ENCODE measurements around the gene ANKS1A.

ANKS1A gene

DNA sequence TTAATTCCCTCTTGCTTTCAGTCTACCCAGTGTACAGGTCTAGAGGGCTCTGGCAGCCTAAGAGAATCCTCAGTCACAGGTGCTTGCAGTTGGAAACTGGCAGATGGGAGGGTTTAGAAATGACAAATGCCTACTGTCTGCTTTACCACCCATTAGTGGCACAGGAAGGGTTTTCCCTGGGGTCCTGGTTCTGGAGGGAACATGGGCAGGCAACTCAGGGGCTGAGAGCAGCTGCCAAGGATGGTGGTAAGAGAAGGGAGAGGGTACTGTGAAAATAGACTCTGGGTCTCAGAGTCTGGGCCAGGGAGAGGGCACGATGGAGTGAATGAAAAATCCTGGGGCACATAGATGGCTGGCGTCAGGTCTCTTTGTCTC, 148.6 kb downstream of the ANKS1A start:
- DNase-seq (ENCODE audit: low read depth, low spot score) = no peak

DNA sequence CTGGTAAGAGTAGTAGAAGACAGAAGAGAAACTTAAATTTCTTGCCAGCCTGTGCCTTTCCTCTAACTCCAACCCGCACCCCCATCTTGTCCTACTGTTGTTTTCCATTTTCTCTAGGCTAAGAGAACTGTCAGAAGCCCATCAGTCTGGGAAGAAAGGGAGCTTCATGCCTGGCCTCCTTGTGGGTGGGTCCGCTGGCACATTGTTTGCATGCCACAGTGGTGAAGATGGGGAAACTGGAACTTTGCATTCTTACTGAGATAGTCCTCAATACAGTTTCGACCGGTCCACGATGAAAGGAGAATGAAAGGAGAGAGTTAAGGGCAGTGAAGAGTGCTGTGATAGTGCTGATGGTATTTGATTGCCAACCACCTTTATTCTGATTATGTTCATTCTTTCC, 149.0 kb downstream of the ANKS1A start:
- DNase-seq (ENCODE audit: low read depth, low spot score) = no peak

DNA sequence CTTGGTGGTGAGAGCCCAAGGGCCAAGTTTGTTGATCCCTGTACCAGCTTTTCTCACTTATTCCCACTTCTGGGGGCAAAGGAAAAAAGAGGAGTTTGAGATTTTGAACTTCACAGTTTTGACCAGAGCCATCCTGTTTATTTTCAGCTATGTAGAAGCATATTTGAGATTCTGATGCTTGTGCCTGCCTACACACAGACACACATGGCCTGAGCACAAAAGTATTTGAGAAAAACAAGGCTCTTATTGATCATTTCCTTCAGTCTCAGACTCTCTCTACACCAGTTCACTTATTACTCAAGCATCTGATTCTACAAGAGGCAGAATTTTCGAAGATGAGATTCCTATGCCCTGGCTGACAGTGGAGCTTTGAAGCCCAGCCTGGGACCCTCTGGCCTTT, 151.3 kb downstream of the ANKS1A start:
- no peak for DNase-seq (ENCODE audit: low read depth, low spot score)

DNA sequence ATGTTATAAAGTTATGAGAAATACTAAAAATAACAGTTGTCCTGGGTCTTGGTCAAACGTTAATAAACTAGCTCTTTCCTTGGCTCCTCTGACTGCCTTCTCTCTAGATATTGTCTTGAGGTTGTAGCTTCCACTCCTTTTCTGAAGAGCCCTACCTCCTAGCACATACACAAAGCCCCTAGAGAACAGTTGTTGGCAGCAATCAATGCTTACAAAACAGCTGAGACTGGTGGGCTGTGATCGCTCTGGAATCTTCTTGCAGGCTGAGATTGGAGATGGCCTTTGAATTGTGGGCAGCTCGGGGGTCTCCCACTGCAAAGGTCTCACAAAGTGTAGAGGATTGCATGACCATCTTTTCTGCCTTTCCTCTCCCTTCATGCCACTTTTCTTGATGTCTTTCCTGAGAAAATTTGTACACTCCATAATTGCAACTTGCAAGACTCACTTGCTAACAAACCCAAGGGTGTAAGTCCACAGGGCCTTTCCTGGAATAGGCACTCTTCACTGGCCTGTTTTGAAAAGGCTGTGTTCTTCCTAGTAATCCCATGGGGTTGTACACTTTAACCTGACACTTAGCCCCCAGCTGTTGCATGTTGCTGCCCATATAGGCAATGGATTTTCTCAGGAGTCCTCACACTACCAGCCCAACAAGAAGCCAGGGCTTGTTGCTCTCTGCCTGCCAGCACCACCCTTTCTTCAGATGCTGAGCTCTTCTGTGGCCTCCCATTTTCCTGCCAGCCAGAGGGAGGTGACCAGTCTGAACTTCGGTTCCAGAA, 152.2 kb downstream of the ANKS1A start:
- DNase-seq (ENCODE audit: low read depth, low spot score) = no peak

DNA sequence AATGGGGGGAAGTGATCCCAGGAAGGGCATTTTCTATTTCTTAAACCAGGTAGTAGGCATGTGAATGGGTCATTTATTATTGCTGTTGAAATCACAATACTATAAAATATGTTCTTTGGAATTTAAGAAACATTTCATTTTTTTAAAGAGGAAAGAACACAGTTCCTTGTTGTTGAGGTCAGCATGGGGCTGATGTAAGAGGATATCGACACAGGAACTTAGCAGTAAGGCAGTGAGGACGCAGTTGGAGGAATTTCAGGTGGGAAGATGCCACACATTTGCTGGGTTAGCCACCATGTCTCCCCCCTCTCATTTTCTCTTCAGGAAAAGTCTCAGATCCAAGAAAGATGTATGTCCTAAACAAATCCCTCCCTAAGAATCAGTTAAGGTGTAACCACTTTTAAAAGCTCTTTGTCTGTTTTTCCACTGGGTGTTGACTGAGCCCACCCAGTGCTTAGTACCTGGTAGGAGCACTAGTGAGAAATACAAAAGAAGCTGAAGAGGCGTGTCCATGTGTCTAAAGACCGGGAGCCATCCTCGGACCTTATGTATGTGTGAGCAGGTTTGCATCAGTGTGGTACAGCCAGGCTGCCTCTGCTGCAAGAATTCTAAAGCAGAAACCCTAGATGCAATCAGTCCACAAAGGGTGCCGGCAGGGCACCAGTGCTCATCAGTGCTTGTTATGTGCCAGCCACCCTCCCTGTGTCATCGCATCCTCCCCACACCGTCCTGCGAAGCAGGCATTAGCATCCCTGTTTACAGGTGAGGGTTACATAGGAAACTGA, 153.2 kb downstream of the ANKS1A start:
- no peak for DNase-seq (ENCODE audit: low read depth, low spot score)

DNA sequence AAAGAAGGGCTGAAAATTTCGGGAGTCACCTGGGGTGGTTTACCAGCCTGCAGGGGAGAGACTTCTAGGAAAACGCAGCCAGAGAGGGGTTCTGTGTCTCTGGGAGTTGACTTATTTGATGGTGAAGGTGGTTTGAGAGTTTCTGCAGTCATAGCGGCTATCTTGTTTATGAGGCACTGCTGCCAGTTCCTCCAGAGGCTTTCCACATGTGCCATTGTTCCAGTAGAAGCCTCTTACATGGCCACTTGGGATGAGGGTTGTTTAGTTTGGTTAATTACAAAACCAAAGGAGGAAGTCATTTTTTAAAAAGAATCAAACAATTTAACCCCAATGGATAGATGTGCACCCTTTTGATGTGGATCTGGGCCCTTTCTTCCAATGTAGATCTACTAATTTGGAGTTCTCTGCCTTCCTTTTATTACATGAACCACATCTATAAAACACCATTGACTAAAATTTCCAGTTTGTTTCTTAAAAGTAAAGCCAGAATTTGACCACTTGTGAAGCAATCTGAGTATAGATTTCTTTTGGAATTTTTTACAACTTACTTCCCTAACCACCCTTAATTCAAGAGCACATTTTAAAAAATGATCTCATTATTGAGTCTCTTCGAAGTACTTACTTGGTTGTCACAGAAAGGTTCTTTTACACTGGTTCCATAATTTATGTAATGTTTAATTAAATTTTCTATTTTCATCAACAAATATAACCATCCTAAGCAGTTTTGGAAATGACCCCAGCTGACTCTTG, 154.5 kb downstream of the ANKS1A start:
- no peak for DNase-seq (ENCODE audit: low read depth, low spot score)

DNA sequence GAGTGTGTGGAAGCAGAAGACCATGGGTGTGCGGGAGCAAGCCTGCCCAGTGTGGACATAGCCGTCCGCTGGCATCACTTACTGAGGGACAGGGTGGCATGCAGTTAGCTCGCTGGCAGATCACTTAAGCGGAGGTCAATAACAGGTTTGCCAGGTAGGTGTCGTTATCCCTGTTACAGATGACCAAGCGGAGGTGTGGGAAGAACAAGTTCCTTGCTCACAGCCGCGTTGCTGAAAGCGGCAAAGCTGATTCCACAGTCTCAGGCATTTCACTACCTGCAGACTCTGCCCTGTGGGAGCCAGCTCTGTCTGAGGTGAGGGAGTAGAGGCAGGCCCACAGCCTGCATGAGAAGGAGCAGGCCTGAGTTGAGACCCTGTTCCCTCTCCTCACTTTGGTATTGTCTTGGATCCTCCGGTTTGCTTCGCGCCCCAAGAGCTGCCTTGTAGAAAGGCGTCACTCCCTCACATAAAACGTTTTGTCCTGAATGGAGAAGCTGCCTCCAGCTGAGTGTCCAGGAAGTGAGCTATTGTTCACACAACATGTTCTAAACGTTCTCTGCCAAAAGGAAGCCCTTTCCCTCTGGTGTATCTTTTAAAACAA, 155.2 kb downstream of the ANKS1A start:
- DNase-seq (ENCODE audit: low read depth, low spot score) = peak; percentile 42

DNA sequence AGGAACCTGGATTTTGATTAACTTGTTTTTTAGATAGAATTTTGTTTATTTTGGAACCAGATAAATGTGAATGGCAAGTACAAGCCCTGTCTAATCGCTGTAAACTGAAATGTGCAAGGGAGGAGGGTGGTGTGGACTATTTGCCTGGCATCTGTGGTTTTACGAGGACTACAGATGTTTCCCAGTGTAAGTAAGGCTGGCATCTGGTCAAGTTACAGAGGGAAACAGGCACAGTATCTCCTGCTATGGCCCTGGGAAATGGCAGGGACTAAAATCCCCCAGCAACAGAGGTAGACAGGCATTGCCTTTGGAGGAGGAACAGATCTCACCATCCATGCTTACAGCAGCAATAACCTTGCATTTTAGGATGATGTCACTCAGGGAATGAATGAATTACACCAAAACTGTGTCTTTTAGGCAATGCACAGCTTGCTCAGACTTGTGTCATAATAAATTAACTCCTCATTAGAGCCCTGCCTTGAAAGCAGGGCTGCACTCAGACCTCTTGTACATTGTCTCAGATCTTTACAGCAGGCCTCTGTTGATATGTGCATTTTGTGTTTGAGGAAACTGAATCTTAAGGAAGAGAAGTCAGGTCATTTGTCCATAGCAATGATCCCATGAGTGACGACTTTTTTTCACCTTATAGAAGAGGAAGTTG, 155.8 kb downstream of the ANKS1A start:
- no peak for DNase-seq (ENCODE audit: low read depth, low spot score)

DNA sequence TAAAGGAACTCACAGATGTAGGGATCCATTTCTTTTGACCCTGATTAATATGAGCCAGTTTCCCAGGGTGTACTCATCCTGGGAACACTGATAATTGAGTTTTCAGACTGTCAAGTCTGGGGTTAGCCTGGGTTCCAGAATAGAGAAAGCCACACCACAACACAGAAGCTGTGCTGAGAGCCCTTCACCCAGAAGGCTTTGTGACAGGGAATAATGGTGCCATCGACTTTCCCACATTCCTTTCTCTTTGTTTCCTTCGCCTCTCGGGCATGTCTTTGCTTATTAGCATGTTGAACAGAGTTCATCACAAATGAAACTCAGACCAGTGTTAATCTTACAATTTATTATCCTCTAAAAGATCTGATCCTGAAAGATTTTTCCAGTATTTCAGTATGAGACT, 157.0 kb downstream of the ANKS1A start:
- DNase-seq (ENCODE audit: low read depth, low spot score) = no peak

DNA sequence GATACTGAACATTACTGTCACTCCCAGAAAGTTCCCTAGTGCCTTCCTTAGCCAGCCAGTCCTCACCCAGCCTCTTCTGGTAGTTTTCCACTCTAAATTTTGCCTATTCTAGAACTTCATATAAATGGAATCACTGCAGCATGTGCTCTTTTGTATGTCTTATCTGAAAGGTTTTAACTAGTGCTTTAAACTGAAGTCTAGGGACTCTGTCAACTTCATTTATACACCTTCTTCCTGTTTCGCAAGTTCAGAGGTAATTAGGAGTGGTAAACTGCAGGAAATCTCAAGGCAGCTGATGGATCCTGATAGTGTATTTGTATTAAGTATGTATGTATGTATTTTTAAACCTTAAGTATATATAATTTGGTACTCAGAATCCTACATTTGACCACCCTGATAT, 157.8 kb downstream of the ANKS1A start:
- DNase-seq (ENCODE audit: low read depth, low spot score) = no peak

DNA sequence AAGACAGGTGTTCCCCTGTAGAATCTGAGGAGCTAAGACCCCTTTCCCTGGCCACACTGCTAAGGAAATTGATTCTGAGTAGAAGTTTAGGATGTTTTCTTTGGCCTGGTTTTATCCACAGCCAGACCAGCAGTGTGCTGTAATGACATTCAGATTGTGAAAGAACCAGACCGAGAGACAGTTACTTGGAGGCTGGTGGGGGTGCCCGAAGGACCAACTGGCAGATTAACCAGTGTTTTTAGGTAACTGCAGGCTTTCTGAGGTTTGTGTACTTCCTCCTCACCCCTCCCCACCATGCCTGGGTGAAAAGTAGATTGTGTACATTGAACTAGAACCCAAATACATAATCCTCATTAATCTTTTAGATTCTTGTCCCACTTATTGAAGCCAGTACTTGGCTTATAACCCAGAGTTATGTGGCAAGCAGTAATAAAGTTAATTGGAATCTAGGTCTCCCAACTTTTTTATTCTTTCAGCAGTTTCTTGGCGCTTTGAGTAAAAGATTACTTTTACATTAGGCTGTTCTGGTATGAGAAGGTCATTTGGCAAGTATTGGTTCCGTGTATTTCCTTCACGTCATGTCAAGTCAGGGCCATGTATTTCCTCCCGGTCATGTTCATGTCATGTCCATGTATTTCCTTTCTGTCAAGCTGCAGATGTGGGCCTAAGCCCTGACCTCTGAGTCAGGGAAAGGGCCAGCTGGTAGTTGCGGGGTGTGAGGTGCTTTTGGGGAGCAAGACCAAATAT, 158.4 kb downstream of the ANKS1A start:
- peak; percentile 42 for DNase-seq (ENCODE audit: low read depth, low spot score)

DNA sequence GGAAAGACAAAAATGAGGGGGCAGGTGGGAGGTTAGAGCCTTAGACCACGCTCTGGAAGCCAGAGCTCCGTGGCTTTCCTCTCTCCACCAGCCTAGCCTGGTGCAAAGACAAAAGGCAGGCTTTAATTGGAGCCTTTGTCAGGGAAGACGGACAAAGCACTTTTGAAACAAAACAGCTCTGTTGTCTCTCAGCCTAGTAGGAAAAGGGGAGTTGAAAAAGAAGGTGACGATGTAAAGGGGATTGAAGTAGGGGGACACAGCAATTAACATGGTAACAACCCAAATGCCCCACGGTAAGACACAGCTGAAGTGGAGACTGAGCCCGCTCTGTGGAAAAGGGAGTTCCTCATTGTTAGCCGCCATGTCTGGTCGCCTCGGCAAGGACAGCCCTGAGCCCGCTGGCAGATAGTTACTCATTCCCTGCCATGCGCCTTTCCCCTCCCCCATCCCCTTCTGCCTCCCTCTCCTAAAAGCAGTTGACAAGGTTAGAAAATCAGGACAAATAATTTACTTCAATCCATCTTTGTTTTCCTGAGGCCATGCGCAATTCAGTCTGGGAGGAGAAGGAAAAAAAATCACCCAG, 159.1 kb downstream of the ANKS1A start:
- DNase-seq (ENCODE audit: low read depth, low spot score) = no peak

DNA sequence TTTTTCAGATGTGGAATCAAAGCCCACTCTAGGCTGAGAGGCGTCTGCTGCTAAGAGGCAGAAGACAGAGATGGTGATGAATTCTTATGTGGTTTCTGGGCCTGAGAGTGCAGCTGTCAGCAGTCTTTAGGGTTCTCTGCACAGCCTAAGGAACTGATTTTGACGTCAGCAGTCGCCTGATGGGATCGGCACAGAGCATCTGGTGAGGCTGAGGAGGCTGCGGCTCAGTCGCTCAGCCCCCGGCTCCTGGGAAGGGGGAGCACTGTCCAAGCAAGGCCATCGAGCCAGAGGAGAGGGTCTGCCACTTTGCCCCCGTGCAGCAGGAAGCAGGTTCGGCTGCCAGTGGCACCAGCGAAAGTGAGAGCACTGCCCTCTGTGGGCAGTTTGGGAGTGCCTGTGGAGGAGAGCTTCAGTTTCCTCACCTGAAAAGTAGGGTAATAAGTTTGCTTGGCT, 159.6 kb downstream of the ANKS1A start:
- peak; percentile 65 for DNase-seq (ENCODE audit: low read depth, low spot score)

DNA sequence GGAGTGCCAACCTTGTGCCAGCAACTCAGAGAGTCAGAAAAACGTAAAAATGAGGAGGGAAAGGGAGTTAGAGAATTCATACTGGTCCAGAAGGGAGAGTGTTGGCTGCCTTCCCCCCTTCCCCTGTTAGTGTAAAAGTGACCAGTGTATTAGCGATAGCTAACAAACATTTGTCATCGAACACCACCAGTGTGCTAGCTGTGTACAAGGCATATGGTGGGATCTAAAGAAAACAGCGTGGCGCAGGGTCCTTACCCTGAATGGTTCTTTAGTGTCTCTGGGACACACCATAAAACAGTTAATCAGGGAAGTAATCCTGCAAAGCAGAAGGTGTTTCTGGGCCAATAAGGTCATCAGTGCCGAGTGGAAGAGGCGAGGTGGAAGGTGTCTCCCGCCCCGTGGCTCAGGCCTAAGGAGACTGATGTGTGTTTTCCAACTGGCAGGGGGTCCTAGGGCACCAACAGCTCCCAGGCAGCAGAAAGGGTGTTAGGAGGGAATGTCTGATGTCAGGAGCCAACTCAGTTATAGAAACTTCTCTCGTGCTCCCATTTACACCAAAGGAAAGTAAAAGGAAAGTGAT, 160.2 kb downstream of the ANKS1A start:
- no peak for DNase-seq (ENCODE audit: low read depth, low spot score)

DNA sequence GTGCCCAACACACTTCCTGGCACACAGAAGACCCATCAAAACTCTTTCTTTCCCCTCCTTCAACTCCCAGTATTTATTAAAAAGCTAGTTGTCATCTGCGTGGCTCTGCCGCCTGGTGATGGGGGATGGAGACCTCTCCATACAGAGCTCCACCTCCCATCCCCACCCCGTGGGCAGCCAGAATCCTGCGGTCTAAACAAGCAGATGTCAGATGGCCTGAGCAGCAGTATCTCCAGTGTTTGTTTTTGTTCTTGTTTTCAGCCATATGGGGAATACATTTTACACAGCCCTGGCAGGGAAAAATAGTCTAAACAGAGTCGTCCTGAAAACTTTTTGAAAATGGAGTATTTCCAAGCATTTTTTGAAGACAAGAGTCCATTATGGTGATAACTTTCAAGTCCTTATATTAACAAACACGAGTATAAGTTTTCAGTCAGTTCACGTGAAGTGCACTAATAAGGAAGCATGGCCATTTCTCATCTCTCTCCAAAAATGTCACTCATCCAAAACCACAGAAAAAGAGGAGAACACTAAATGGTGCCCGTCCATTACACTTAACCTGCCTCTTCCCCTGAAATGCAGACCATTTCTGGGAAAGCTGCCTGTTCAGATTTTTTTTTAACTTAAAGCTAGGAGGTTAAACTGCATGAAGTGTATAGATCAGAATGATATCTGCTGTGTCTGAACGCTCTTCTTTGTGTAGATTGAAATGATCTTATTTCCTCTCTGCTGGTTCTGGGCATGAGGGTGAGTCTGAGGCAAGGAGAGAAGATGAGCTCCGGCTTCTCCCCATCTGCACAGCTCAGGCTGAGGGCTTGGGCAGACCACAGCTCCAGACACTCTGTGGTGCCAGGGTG, 161.1 kb downstream of the ANKS1A start:
- peak; percentile 75 for DNase-seq (ENCODE audit: low read depth, low spot score)

DNA sequence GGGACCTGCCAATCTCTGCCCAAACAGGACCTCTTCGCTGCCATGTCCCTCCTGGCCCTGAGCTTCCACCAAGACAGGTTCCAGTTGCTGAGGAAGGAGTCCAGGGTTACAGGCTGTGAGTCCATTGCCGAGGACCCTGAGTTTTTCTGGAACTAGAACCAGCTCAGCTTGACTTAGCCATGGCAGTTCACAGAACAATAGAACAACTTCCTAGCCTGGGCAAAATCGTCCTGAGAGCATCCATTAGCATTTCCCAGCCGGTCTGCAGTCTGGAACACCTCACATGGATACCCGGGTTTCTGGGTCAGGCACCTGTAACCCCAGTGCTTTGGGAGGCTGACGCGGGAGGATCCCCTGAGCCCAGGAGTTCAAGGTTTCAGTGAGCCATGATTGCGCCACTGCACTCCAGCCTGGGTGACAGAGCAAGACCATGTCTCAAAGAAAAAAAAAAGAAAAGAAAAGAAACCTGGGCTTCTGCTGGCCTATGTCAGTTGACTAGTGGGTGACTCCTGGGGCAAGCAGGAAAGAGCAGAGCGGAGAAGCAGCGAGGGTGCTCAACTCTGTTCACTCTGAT, 161.8 kb downstream of the ANKS1A start:
- DNase-seq (ENCODE audit: low read depth, low spot score) = no peak

DNA sequence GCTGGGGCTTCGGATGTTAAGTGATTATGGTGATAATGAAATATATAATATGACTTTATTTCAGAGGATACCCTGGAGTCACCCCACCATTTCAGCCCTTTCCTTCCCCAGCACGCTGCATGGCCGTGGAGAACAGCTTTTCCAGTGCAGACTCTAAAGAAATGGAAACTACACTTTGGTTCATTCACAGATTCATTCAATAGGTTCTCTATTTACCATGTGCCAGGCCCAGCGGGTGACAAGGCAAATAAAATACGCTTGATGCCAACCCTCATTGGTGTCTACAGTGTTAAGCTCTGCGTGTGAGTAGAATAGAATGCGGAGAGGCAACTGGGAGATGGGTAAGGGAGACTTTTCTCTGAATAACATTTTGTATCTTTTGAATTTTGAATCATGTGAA, 162.3 kb downstream of the ANKS1A start:
- DNase-seq (ENCODE audit: low read depth, low spot score) = no peak

DNA sequence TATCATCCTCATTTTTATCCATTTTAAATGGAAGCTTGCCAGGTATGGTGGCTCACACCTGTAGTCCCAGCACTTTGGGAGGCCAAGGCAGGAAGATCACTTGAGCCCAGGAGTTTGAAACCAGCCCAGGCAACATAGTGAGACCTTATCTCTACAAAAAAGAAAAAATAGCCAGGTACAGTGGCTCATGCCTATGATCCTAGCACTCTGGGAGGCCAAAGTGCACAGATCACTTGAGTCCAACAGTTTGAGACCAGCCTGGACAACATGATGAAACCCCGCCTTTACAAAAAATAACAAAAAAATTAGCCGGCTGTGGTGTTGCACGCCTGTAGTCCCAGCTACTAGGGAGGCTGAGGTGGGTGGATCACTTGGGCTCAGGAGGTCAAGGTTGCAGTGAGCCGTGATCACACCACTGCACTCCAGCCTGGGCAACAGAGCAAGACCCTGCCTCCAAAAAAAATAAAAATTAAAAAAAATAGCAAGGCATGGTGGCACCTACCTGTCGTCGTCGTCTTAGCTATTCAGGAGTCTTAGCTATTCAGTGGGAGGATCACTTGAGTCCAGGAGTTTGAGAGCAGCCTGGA, 163.0 kb downstream of the ANKS1A start:
- DNase-seq (ENCODE audit: low read depth, low spot score) = no peak

Data from brain pericyte (primary cell).